ENCODE data around the gene DHCR7.

DHCR7 gene

GRCh38 chr11:71477641-71478527, 29.7 kb upstream of the DHCR7 start:
- DNase-seq = no peak

- no peak for DNase-seq
Measured at GRCh38 chr11:71476926-71477640, 28.9 kb upstream of the DHCR7 start.

GRCh38 chr11:71476031-71476430, 27.8 kb upstream of the DHCR7 start:
- no peak for DNase-seq

GRCh38 chr11:71474771-71475483, 26.7 kb upstream of the DHCR7 start:
- DNase-seq = no peak

- no peak for DNase-seq
Measured at GRCh38 chr11:71474141-71474770, 26.1 kb upstream of the DHCR7 start.

GRCh38 chr11:71473793-71474080, 25.5 kb upstream of the DHCR7 start:
- no peak for DNase-seq

GRCh38 chr11:71472941-71473792, 25.0 kb upstream of the DHCR7 start:
- no peak for DNase-seq

GRCh38 chr11:71472357-71472885, 24.2 kb upstream of the DHCR7 start:
- DNase-seq = no peak

GRCh38 chr11:71470946-71471345, 22.8 kb upstream of the DHCR7 start:
- DNase-seq = no peak

- no peak for DNase-seq
Measured at GRCh38 chr11:71467164-71467563, 19.0 kb upstream of the DHCR7 start.

- DNase-seq = no peak
Measured at GRCh38 chr11:71466358-71466757, 18.2 kb upstream of the DHCR7 start.

GRCh38 chr11:71465054-71465453, 16.9 kb upstream of the DHCR7 start:
- DNase-seq = no peak

- no peak for DNase-seq
Measured at GRCh38 chr11:71463331-71464211, 15.4 kb upstream of the DHCR7 start.

GRCh38 chr11:71462726-71463125, 14.5 kb upstream of the DHCR7 start:
- no peak for DNase-seq

- DNase-seq = no peak
Measured at GRCh38 chr11:71461696-71462095, 13.5 kb upstream of the DHCR7 start.

- no peak for DNase-seq
Measured at GRCh38 chr11:71459767-71460320, 11.7 kb upstream of the DHCR7 start.

GRCh38 chr11:71459076-71459766, 11.0 kb upstream of the DHCR7 start:
- no peak for DNase-seq

- no peak for DNase-seq
Measured at GRCh38 chr11:71458146-71459070, 10.2 kb upstream of the DHCR7 start.

GRCh38 chr11:71456831-71457230, 8.6 kb upstream of the DHCR7 start:
- DNase-seq = no peak
